Measurements from ENCODE around the gene IQCF5. TPM values are rescaled to one million over a fixed set of nuclear protein-coding genes. Genes with fewer than 3 reads are reported as not detected.
"Not testable (repeated sequence)": the region's sequence is repeated elsewhere in the genome, so short reads cannot be mapped to it uniquely, and the experiment has no call there.

IQCF5 gene
- total RNA-seq, 6 experiments from 2014 or later = not detected

- DNase-seq (no peak), ATAC-seq (no peak)
- H3K9me3 ChIP-seq = no peaks in the 10 kb centered on the region
- no peak for TF ChIP-seq POLR2A (IDR thresholded peaks at IDR 0.05)
- TF ChIP-seq, protein P1, sequence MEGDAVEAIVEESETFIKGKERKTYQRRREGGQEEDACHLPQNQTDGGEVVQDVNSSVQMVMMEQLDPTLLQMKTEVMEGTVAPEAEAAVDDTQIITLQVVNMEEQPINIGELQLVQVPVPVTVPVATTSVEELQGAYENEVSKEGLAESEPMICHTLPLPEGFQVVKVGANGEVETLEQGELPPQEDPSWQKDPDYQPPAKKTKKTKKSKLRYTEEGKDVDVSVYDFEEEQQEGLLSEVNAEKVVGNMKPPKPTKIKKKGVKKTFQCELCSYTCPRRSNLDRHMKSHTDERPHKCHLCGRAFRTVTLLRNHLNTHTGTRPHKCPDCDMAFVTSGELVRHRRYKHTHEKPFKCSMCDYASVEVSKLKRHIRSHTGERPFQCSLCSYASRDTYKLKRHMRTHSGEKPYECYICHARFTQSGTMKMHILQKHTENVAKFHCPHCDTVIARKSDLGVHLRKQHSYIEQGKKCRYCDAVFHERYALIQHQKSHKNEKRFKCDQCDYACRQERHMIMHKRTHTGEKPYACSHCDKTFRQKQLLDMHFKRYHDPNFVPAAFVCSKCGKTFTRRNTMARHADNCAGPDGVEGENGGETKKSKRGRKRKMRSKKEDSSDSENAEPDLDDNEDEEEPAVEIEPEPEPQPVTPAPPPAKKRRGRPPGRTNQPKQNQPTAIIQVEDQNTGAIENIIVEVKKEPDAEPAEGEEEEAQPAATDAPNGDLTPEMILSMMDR (IDR thresholded peaks at IDR 0.05) = no peak
- intact Hi-C loops (cut with DNase I) = no loop called here
- H3K36me3 ChIP-seq = no peaks in the 10 kb centered on the region
- H3K4me1 ChIP-seq = no peaks in the 10 kb centered on the region
- WGBS (ENCODE audit: insufficient coverage, low coverage, low lambda C conversion rate, missing lambda C conversion rate) = 92% methylated on average over 4 of the region's 13 CpGs
- no peak overlapping the region for H3K4me3 ChIP-seq
- H3K27ac ChIP-seq = no peak overlapping the region
- H3K27me3 ChIP-seq = no peaks in the 10 kb centered on the region
Measured at GRCh38 chr3:51862886-51863285, 12.5 kb downstream of the IQCF5 start.

DNA sequence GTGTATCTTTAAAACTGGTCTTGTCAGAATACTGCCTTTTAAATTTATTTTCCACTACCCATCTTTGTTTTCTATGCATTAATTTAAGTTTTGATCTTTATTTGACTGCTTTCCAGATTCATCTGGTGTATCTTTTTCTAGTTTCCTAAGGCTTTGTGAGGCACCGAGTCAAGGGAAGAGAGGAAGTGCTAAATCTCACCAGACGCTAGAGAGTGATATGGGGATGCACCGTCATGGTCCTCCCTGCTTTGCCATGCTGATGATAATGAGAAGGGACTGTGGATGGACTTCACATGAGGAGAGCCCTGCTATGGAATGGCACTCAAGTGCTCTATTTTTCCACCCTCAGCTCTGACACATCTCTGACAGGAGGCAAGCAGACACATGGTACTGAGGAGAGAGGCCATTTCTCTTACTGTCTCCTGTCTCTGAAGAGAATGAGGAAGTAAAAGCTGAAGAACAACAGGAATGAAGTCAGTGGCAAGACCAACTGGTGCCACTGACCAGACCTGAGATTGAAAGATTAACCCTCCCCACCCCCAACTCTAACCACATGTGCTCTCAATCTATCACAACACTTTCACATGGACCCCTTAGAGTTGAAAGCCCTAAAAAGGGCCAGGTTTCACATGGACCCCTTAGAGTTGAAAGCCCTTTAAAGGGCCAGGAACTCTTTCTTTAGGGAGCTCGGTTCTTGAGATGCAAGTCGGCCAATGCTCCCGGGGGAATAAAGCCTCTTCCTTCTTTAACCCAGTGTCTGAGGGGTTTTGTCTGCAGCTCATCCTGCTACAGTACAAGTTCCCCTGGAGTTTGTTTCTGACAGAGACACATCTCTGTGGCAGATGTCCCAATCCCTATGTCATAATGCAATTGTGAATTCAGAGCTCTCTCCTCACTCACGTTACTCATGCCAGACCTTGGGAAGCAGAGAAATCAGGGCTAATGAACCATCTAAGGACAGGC lies 14.4 kb downstream of the IQCF5 start, which contains the start of gene IQCF2:
IQCF2 (plus strand) TSS at position 913 of the 963 bp plus-strand sequence. CDS start 52 bp downstream, outside the sequence.
- ATAC-seq (no peak), DNase-seq (no peak)
- Histone ChIP-seq H3K36me3 (no peaks in the 10 kb centered on the region), H3K27ac (no peak within 1 kb of the TSS), H3K27me3 (no peaks in the 10 kb centered on the region), H3K9me3 (no peaks in the 10 kb centered on the region), H3K4me1 (no peaks in the 10 kb centered on the region), H3K4me3 (no peak within 1 kb of the TSS)
- intact Hi-C loops (cut with DNase I) = no loop called here
- WGBS (ENCODE audit: insufficient coverage, low coverage, low lambda C conversion rate, missing lambda C conversion rate) = 31% methylated on average over 4 of the region's 7 CpGs
- TF ChIP-seq POLR2A (IDR thresholded peaks at IDR 0.05) = no peak
- TF ChIP-seq, protein P1 (IDR thresholded peaks at IDR 0.05) = no peak

GRCh38 chr3:51855411-51855810 lies 20.0 kb downstream of the IQCF5 start:
- H3K9me3 ChIP-seq; DNase-seq; H3K27ac ChIP-seq; H3K36me3 ChIP-seq; H3K4me1 ChIP-seq; H3K27me3 ChIP-seq; ATAC-seq; H3K4me3 ChIP-seq; intact Hi-C loops (cut with DNase I): not testable (repeated sequence)
- 92% methylated on average over 1 of the region's 1 CpG for WGBS (ENCODE audit: insufficient coverage, low coverage, low lambda C conversion rate, missing lambda C conversion rate)

GRCh38 chr3:51845129-51845528 lies 30.3 kb downstream of the IQCF5 start:
- no peak for ATAC-seq
- Histone ChIP-seq H3K27ac (no peak overlapping the region), H3K4me1 (no peaks in the 10 kb centered on the region), H3K9me3 (no peaks in the 10 kb centered on the region), H3K36me3 (no peaks in the 10 kb centered on the region), H3K27me3 (peaks cover 0 to 3% of the 10 kb centered on the region in 2 donors), H3K4me3 (no peak overlapping the region)
- WGBS (ENCODE audit: insufficient coverage, low coverage, low lambda C conversion rate, missing lambda C conversion rate) = 46% methylated on average over 7 of the region's 7 CpGs
- TF ChIP-seq, protein P1 (IDR thresholded peaks at IDR 0.05) = no peak
- no peak for TF ChIP-seq POLR2A (IDR thresholded peaks at IDR 0.05)
- no peak for DNase-seq
- intact Hi-C loops (cut with DNase I) = no loop called here

GRCh38 chr3:51836606-51837005 lies 38.8 kb downstream of the IQCF5 start:
- no peak for DNase-seq
- H3K27me3 ChIP-seq = no peaks in the 10 kb centered on the region
- TF ChIP-seq, protein P1 (IDR thresholded peaks at IDR 0.05) = no peak
- ATAC-seq = no peak
- H3K36me3 ChIP-seq = no peaks in the 10 kb centered on the region
- H3K27ac ChIP-seq = no peak overlapping the region
- H3K4me1 ChIP-seq = no peaks in the 10 kb centered on the region
- WGBS (ENCODE audit: insufficient coverage, low coverage, low lambda C conversion rate, missing lambda C conversion rate) = 81% methylated on average over 5 of the region's 5 CpGs
- no peaks in the 10 kb centered on the region for H3K9me3 ChIP-seq
- intact Hi-C loops (cut with DNase I) = no loop called here
- no peak overlapping the region for H3K4me3 ChIP-seq
